COLO668 (cell line): ENCODE measurements around the gene GGN.
"Not testable (repeated sequence)": the region's sequence is repeated elsewhere in the genome, so short reads cannot be mapped to it uniquely, and the experiment has no call there.

Experiments used
- DNase-seq: peaks from one replicate; lab custom pipeline; 2025; ENCODE audit not compliant: unreplicated experiment; lab: John Stamatoyannopoulos, UW

Gene GGN

GRCh38 chr19:38411898-38412297 is 24.1 kb upstream of the GGN start:
- DNase-seq: not testable (repeated sequence)

- no peak for DNase-seq
Measured at GRCh38 chr19:38411041-38411712, 23.3 kb upstream of the GGN start.

- DNase-seq: not testable (repeated sequence)
Measured at GRCh38 chr19:38410407-38410806, 22.6 kb upstream of the GGN start.

DNA sequence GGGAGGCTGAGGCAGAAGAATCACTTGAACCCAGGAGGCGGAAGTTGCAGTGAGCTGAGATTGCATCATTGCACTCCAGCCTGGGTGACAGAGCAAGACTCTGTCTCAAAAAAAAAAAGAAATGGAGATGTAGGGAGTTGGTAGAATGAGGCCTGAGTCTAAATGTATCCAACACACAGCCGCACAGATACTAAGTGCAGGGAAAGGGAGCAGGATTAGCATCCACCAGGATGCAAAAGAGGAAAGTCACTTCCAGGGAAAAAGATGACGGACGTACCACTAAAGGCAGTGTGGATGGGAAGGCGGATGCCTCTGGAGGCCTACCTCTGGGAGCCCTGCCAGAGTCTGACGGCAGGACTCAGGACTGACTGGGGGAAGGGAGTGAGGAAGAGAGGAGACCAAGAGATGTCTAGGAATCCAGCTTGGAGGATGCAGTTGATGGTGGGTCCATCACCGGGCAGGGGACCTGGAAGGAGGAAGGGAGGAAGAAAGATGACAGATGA is 21.8 kb upstream of the GGN start:
- DNase-seq: no peak

DNA sequence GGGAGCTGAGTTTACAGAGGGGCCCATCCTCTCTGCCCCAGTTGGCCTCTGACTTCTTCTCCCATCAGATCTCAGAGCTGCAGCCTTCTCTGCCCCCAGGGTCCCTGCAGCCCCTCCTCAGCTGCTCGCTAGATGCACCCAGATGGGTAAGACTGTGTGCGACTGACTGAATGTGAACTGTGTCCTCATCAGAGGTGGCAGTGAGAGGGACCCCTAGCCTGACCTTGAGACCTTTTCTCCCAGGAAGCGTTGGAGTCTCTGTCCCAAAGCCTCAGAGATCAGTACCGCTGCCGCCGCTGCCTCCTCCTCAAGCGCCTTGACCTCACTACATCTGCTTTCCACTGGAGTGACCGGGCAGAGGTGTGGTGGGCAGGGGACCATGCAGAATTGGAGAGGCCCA is 17.4 kb upstream of the GGN start:
- no peak for DNase-seq

GRCh38 chr19:38404858-38405257 is 17.0 kb upstream of the GGN start:
- no peak for DNase-seq

- peak; percentile 97 for DNase-seq
Measured at GRCh38 chr19:38402967-38403674, 15.3 kb upstream of the GGN start, which contains the start of gene FAM98C. Gene FAM98C, plus strand, starts transcription at chr19:38403093. Its CDS starts 61 bp downstream, at chr19:38403154.

DNA sequence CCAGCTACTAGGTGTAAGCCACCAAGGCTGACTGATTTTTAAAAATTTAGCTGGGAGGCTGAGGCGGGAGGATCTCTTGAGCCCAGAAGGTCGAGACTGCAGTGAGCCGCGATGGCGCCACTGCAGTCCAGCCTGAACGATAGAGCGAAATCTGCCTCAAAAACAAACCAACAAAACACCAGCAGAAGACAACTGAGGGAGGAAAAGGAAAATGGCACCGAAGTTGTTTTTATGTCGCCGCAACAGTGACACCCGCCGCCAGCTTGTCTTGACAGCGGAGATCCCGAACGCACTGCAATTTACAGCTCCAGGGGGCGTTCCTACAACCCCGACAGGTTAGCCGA is 14.8 kb upstream of the GGN start:
- no peak for DNase-seq

- no peak for DNase-seq
Measured at GRCh38 chr19:38401148-38401547, 13.3 kb upstream of the GGN start.

GRCh38 chr19:38400361-38400760 is 12.5 kb upstream of the GGN start:
- DNase-seq: no peak

DNA sequence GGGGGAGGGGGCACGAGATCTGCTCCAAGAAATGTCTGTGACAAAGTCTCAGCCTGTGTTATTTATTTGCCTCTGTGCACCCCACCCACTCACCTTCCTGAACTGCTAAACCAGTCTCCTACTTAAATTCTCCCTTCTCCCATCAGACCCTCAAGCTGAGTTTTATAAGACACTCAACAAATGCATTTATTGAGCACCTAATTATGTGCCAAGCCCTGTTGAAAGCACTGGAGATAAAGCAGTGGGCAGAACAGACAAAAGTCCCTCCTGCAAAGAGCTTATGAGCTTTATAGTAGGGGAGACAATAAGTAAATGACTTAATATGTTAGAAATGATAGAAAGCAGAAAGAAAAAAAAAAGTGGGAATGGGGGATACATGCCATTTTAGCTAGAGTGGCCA is 11.7 kb upstream of the GGN start:
- no peak for DNase-seq

- DNase-seq: no peak
Measured at GRCh38 chr19:38399081-38399480, 11.2 kb upstream of the GGN start.

DNA sequence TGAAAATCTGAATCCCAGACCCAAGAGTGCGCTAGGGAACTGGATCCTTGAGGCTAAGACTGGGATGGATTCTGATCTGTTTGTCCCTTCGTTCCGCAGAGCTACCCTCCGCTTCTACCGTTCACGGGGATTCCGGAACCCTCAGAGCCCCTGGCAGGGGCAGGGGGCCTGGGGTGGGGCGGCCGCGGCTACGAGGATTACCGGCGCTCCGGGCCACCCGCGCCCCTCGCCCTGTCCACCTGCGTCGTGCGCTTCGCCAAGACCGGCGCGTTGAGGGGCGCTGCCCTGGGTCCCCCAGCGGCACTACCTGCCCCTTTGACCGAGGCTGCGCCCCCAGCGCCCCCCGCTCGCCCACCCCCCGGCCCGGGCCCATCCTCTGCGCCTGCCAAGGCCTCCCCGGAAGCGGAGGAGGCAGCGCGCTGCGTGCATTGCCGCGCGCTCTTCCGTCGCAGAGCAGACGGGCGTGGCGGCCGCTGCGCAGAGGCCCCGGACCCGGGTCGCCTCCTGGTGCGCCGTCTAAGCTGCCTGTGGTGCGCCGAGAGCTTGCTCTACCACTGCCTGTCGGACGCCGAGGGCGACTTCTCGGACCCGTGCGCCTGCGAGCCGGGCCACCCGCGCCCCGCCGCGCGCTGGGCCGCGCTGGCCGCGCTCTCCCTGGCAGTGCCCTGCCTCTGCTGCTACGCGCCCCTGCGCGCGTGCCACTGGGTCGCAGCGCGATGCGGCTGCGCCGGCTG is 7.7 kb upstream of the GGN start:
- DNase-seq: no peak

GRCh38 chr19:38394488-38394887 is 6.7 kb upstream of the GGN start:
- no peak for DNase-seq

DNA sequence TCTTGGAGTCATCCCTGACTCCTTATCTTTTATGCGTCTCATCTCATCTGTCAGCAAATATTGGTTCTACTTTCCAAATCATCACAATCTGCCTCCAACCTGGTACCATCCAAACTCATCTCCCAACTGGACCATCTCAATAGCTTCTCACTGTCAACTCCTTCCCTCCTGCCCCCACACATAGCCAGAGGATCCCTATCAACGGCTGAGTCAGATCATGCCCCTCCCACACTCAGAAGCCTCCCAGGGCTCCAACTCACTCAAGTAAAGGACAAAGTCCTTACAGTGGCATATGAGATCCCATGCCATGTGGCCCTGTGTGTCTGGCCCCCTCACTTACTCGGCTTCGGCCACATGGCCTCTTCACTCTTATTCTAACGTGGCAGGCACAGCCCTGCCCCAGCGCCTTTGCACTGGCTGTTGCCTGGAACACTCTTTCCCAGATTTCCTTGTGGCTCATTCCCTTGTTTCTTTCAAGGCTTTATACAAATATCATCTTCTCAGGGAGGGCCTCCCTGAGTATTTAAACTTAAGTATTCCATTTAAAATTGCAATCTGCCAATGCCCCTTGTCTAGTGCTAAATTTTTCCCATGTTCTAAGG is 5.0 kb upstream of the GGN start:
- no peak for DNase-seq

GRCh38 chr19:38391911-38392464 is 4.2 kb upstream of the GGN start:
- no peak for DNase-seq

DNA sequence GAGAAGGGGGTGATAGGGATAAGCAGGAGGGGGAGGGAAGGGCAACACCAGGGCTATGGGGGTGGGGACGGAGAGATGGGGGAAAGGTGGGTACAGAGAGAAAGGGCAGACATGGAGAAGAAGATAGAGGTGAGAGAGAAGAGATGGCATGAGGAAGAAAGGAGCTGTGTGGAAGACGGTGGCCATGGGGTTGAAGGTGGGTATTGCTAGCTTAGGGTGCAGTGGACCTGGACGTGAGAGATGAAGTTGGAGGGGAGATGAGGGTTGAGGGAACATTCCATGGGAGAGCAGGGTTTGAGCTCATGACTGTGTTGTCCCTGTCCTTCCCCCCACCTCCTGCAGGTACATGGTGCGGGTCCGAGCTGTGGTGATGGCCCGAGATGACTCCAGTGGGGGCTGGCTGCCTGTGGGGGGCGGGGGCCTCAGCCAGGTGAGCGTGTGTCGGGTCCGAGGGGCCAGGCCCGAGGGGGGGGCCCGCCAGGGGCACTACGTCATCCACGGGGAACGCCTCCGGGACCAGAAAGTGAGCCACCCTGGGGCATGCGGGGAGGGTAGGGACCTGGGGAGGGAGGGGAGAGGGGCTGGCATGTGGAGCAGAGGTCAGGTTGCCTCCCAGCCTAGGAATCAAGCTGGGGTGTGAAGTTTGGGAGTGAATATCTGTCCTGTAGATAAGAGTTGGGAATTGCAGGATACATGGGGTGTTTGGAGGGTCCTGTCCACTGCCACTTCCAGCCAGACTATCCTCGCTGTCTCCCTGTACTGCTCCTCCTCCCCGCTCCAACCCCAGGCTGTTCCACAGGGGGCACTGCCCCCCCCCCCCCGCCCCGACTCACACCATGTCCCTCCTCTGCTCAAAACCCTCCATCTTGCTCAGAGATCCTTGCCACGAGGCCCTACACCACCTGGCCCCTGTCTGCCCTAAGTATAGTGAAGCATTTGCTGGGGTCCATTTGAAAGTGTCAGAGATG is 2.4 kb upstream of the GGN start:
- DNase-seq: no peak

DNA sequence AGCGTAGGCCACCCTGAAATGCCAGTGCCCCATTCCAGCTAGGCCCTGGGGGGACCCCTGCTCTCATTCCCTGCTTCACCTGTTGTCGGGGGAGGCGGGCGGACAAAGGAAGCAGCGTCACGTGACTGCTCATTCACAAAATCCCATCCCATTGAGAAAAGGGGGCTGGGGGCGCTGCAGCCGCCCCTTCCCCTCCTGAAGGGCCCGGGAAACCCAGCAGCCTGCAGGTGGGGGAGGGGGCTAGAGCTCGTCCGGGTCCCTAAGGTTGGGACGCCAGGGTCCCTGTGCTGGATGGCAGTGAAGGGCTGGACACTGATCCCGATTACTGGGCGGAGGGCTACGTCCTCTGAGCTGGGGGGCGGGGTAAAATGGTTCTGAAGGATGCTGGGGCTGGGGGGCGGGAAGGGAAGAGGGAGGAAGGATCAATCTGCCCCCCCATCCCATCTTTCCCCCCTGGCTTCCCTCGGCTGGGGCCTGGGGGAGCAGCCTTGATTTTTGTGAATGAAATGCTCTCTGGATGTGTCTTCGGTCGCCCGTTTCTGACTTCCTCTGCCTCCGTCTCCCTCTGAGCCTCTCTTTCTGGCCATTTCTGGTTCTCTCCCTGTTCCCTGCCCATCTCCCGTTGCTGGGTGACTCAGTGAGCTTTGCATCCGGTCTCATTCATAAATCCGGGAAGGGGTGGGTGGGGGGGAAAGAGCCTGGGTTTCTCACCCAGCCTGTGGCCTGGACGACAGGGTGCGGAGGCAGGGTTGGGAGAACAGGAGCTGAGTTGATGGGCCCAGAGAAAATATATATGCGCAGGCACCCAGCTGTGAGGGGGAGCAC is 1.5 kb upstream of the GGN start:
- DNase-seq: peak; percentile 31
